ACC112 (cell line): ENCODE results near the gene KTI12.
"Not testable (repeated sequence)": the region's sequence is repeated elsewhere in the genome, so short reads cannot be mapped to it uniquely, and the experiment has no call there.

ENCODE experiments used
- H2AFZ ChIP-seq: fragments of 200-600 bp; sonication (generic); one replicate; pipeline ENCODE4 v1.6.0; 2017; ENCODE audit warnings: antibody characterized with exemption, low read length; ENCODE audit not compliant: unreplicated experiment
- H3K27ac ChIP-seq: fragments of 200-600 bp; sonication (generic); 2 replicates; pipeline ENCODE4 v1.5.1; 2014; ENCODE audit warnings: low read depth, mild to moderate bottlenecking, antibody characterized with exemption, low read length, moderate library complexity
- H3K27me3 ChIP-seq: fragments of 200-600 bp; sonication (generic); 2 replicates; pipeline ENCODE4 v1.6.1; 2014; ENCODE audit warnings: mild to moderate bottlenecking, antibody characterized with exemption, low read length, moderate library complexity, mixed read lengths; ENCODE audit not compliant: insufficient read depth
- H3K36me3 ChIP-seq: fragments of 200-600 bp; sonication (generic); 2 replicates; pipeline ENCODE4 v1.6.1; 2016; ENCODE audit warnings: mild to moderate bottlenecking, antibody characterized with exemption, low read length, moderate library complexity, mixed read lengths; ENCODE audit not compliant: insufficient read depth
- H3K4me1 ChIP-seq: fragments of 200-600 bp; sonication (generic); one replicate; pipeline ENCODE4 v1.6.1; 2016; ENCODE audit warnings: low read length, mixed read lengths; ENCODE audit not compliant: insufficient read depth, unreplicated experiment, control insufficient read depth
- H3K4me3 ChIP-seq: fragments of 200-600 bp; sonication (generic); 2 replicates; pipeline ENCODE4 v1.5.1; 2014; ENCODE audit warnings: mild to moderate bottlenecking, low read depth, low read length
- H3K79me2 ChIP-seq: fragments of 200-600 bp; sonication (generic); one replicate; pipeline ENCODE4 v1.6.0; 2016; ENCODE audit warnings: low read length; ENCODE audit not compliant: control insufficient read depth, unreplicated experiment, insufficient read depth

KTI12 gene

DNA sequence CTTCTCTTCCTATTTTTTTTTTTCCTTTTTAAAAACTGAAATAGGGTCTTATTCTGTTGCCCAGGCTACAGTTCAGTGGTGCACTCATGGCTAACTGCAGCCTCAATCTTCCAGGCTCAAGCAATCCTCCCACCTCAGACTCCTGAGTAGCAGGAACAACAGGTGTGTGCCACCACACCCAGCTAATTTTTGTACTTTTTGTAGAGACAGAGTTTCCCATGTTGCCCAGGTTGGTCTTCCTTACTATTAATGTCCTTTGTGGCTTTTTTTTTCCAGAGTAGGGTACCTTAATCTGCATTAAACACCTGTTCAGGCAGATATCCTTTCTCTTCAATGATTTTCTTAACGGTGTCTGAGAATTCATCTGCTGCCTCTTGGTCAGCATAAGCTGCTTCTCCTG, 4.3 kb upstream of the KTI12 start:
- Histone ChIP-seq H3K4me3 (no peak overlapping the region), H3K4me1 (peaks cover 5% of the 10 kb centered on the region), H3K36me3 (no peaks in the 10 kb centered on the region), H3K79me2 (peaks cover 3% of the 10 kb centered on the region), H2AFZ (no peak overlapping the region), H3K27me3 (no peaks in the 10 kb centered on the region), H3K27ac (no peak overlapping the region)

DNA sequence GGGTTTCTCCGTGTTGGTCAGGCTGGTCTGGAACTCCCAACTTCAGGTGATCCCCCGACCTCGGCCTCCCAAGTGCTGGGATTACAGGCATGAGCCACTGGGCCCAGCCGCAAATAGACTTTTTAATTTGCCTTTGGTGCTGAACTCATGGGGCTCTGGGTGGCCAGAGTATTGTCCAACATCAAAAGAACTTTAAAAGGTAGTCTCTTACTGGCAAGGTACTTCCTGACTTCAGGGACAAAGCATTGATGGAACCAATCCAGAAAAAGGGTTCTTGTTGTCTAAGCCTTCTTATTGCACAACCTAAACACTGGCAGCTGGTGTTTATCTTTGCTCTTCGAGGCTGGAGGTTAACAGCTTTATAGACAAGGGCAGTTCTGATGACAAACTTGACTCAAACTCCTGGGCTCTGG, 3.8 kb upstream of the KTI12 start:
- no peaks in the 10 kb centered on the region for H3K36me3 ChIP-seq
- no peak overlapping the region for H2AFZ ChIP-seq
- no peak overlapping the region for H3K27ac ChIP-seq
- H3K4me1 ChIP-seq = peaks cover 5% of the 10 kb centered on the region
- no peaks in the 10 kb centered on the region for H3K27me3 ChIP-seq
- no peak overlapping the region for H3K4me3 ChIP-seq
- H3K79me2 ChIP-seq = peaks cover 8% of the 10 kb centered on the region

DNA sequence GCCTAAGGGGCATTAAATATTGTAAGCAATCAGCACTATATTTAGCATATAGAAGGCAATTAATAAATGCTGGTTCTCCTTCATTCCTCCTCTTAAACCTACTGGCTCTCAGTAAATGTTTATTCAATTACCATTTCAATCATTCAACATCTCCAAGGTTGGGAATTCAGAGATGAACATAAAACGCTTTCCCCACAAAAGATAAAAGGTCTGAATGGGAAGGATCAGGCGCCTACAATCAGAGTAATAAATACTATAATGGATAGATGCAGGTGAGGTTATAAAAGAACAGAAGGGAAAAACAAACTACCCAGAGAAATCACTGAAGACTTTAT, 407 bp upstream of the KTI12 start:
- H3K4me3 ChIP-seq = peak overlapping the region; percentile 87
- no peaks in the 10 kb centered on the region for H3K27me3 ChIP-seq
- peak overlapping the region; percentile 74 for H2AFZ ChIP-seq
- H3K27ac ChIP-seq = peak overlapping the region; percentile 85
- H3K79me2 ChIP-seq = peaks cover 29% of the 10 kb centered on the region
- H3K4me1 ChIP-seq = peaks cover 16% of the 10 kb centered on the region
- H3K36me3 ChIP-seq = 0 out of 2 replicates have a peak, but pooled peaks cover 4% of the 10 kb centered on the region

DNA sequence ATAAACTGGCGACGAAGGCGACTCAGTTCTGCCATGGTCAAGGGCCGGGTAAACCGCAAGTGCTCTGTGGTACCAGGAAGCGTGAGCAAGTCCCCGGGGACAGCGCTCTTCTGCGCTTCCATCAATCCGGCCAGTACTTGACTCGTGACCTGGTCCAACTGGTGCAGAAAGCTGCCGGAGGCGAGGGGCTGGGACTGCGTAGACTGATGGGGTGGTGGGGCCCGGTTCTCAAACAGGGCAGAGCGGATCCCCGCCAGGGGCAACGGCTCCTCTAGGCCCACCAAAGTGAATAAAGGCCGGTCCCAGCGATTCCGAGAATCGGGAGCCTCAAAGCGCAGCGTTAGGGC, 852 bp downstream of the KTI12 start:
- peaks cover 13% of the 10 kb centered on the region for H3K4me1 ChIP-seq
- H3K27ac ChIP-seq = peak overlapping the region; percentile 85
- no peaks in the 10 kb centered on the region for H3K27me3 ChIP-seq
- peak overlapping the region; percentile 13 for H2AFZ ChIP-seq
- peak overlapping the region; percentile 87 for H3K4me3 ChIP-seq
- H3K36me3 ChIP-seq = 0 out of 2 replicates have a peak, but pooled peaks cover 4% of the 10 kb centered on the region
- H3K79me2 ChIP-seq = peaks cover 29% of the 10 kb centered on the region

DNA sequence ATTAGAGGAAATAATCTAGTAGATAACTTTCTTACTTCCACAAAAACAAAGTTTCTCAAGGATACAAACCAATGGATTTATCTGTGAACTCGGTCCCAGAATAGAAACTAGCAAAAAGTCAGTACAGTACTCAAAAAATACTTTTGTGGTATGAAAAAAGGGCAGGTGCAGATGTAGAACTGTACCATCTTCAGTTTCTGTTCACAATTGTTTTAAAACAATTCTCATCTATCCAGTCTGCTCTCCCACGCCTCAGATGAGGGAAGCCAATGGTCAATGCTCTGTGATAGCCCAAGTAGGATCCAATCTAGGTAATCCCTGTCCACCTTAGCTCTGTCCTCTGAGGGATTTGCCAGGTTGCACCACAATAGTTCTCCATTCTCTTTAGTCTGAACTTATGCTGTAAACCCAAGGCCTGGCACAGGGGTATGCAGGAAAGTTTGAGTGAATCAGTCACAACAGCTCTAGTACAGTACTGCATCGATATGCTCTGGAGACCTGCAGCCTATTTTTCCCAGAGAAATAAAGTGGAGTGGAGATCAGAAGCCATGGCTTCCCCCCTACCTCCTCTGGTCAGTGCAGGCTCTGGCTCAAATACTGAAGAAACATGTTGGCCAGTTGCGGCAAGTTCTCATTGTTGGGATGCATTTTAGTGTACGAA, 1.4 kb downstream of the KTI12 start:
- Histone ChIP-seq H3K4me1 (peaks cover 12% of the 10 kb centered on the region), H3K27ac (peak overlapping the region; percentile 85), H2AFZ (no peak overlapping the region), H3K36me3 (0 out of 2 replicates have a peak, but pooled peaks cover 4% of the 10 kb centered on the region), H3K79me2 (peaks cover 29% of the 10 kb centered on the region), H3K4me3 (peak overlapping the region; percentile 87), H3K27me3 (no peaks in the 10 kb centered on the region)

DNA sequence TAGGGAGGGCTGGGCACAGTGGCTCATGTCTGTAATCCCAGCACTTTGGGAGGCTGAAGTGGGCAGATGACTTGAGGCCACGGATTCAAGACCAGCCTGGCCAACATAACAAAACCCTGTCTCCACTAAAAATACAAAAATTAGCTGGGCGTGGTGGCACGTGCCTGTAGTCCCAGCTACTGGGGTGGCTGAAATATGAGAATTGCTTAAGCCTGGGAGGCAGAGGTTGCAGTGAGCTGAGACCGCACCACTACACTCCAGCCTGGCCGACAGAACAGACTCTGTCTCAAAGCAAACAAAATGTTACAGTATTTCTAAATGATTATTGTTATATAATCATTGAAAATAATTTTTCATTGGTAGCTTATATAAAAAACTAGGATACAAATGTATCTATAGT, 4.8 kb downstream of the KTI12 start:
- not testable (repeated sequence) for H3K27me3 ChIP-seq

DNA sequence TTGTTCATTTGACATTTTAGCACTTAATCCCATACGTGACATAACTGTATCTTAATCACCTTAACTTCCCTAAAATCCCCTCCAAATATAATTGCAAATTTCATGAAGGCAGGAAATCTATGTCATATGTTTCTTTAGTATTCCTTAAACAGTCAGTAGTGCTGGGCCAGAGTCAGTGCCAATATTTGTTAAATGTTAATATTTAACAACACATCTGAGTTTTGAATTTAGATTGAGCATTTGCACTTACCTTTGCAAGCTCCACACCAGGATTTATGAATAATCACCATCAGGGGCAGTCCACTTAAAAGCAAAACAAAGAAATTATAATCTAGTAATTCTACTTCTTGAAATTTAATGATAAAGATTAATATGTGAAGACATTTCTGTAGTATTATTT, 5.3 kb downstream of the KTI12 start:
- Histone ChIP-seq H3K79me2 (peaks cover 29% of the 10 kb centered on the region), H3K27me3 (no peaks in the 10 kb centered on the region), H3K36me3 (peaks cover 8% of the 10 kb centered on the region; the same call in 1 of the 2 replicates), H3K4me3 (no peak overlapping the region), H3K4me1 (peaks cover 12% of the 10 kb centered on the region), H3K27ac (no peak overlapping the region), H2AFZ (no peak overlapping the region)

More for the DNA sequence above, 4.8 kb downstream of the KTI12 start:
- H2AFZ ChIP-seq, H3K36me3 ChIP-seq, H3K4me3 ChIP-seq, H3K27ac ChIP-seq: not testable (repeated sequence)
- peaks cover 29% of the 10 kb centered on the region for H3K79me2 ChIP-seq
- peaks cover 12% of the 10 kb centered on the region for H3K4me1 ChIP-seq

DNA sequence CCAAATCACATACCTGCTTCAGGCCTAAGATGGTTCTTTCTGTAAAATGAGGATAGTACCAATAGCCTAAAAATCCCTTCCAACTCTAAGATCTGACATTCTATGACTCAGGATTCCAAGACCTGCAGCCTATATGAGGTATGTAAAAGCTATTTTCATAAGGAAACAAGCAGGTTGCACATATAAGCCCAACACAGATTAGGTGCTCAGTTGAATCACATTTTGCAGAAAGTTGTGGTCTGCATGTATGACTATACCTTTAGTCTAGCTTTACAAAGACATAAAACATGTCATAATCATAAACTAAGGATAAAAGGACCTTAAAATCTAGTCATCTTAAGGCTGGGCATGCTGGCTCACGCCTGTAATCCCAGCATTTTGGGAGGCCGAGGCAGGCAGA, 7.3 kb downstream of the KTI12 start:
- peaks cover under 1% of the 10 kb centered on the region for H3K4me1 ChIP-seq
- H2AFZ ChIP-seq = no peak overlapping the region
- no peaks in the 10 kb centered on the region for H3K27me3 ChIP-seq
- H3K36me3 ChIP-seq = peaks cover 9% of the 10 kb centered on the region; the same call in 1 of the 2 replicates
- peaks cover 9% of the 10 kb centered on the region for H3K79me2 ChIP-seq
- H3K4me3 ChIP-seq = no peak overlapping the region
- no peak overlapping the region for H3K27ac ChIP-seq

DNA sequence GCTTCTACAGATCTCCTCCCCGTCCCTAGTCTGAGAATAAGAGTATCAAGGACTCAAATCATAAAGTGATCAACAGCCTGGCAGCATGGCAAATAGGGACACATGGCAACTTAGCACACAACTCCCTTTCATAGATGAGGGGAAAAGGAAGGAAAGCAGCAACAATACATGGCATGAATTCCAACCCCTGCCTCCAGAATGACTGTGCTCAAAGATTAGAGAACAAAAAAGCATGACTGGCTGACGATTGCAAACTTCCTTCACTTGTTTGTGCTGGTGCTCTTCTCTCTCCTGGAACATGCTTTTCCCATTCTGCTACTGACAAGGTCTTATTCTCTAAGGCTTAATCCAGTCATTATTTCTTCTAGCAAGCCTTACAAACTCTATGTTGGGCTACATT, 11.5 kb downstream of the KTI12 start:
- Histone ChIP-seq H3K27me3 (no peaks in the 10 kb centered on the region), H3K4me3 (no peak overlapping the region), H3K4me1 (no peaks in the 10 kb centered on the region), H3K79me2 (no peaks in the 10 kb centered on the region), H3K27ac (no peak overlapping the region), H3K36me3 (peaks cover 9% of the 10 kb centered on the region), H2AFZ (no peak overlapping the region)

DNA sequence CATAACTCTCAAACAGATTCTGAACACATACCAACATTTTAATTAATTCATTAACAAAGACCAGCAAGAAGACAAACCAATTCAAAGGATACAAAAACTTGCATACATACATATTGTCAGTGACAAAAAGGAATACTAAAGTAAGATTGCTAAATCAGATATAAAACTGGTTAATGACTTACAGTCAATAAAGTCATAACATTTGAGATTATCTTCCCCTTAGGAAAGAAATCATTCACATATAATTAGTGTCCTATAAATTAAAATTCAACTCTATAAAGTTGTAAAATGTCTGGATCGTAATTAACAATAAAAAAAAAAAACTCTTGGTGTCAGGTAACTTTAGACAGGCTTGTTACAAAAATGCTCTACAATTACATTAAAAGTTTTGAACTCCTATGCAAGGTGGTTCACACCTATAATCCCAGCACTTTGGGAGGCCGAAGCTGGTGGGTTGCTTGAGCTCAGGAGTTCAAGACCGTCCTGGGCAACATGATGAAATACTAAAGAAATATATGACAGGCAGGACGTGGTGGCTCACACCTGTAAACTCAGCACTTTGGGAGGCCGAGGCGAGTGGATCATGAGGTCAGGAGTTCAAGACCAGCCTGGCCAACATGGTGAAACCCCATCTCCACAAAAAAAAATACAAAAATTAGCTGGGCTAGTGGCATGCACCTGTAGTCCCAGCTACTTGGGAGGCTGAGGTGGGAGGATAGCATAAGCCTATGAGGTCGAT, 25.4 kb downstream of the KTI12 start:
- Histone ChIP-seq H3K79me2 (no peaks in the 10 kb centered on the region), H2AFZ (peak overlapping the region; percentile 6), H3K4me3 (no peak overlapping the region), H3K36me3 (no peaks in the 10 kb centered on the region), H3K27ac (no peak overlapping the region), H3K4me1 (peaks cover 15% of the 10 kb centered on the region), H3K27me3 (no peaks in the 10 kb centered on the region)
